SK-N-SH treated with all-trans-retinoic acid at 6 μM for 48 hours (cell line): ENCODE data around the gene CXorf51B.
"Not testable (repeated sequence)": the region's sequence is repeated elsewhere in the genome, so short reads cannot be mapped to it uniquely, and the experiment has no call there.

Experiments used
- ATAC-seq: fragments of 200-7000 bp; cut with Tn5 transposase; 3 replicates; pipeline ENCODE4 v1.9.1; 2020; ENCODE audit warnings: mild to moderate bottlenecking, moderate library complexity
- CREB5 ChIP-seq: fragments of 250-450 bp; sonication (Bioruptor Pico); IDR thresholded peaks from 2 replicates; pipeline ENCODE4 v1.5.1; 2020; ENCODE audit warnings: low read depth, mild to moderate bottlenecking, moderate library complexity
- CSDC2 ChIP-seq: fragments of 250-450 bp; sonication (Bioruptor Pico); IDR thresholded peaks from 2 replicates; pipeline ENCODE4 v1.5.0; 2020; ENCODE audit warnings: mild to moderate bottlenecking, moderate library complexity
- ESRRG ChIP-seq: fragments of 250-450 bp; sonication (Bioruptor Pico); IDR thresholded peaks from 2 replicates; pipeline ENCODE4 v1.6.1; 2021; ENCODE audit warnings: mild to moderate bottlenecking
- ISL1 ChIP-seq: fragments of 250-450 bp; sonication (Bioruptor Pico); IDR thresholded peaks from 2 replicates; pipeline ENCODE4 v2.1.2; 2022; ENCODE audit warnings: mild to moderate bottlenecking, moderate library complexity
- OSR1 ChIP-seq: fragments of 250-450 bp; sonication (Bioruptor Pico); IDR thresholded peaks from 2 replicates; pipeline ENCODE4 v1.8.0; 2022; ENCODE audit warnings: moderate library complexity, mild to moderate bottlenecking, inconsistent platforms
- RARB ChIP-seq: fragments of 250-450 bp; sonication (Bioruptor Pico); IDR thresholded peaks from 2 replicates; pipeline ENCODE4 v1.8.0; 2021; ENCODE audit warnings: mild to moderate bottlenecking, moderate library complexity
- TSHZ2 ChIP-seq: fragments of 250-450 bp; sonication (Bioruptor Pico); IDR thresholded peaks from 2 replicates; pipeline ENCODE4 v1.5.0; 2020; ENCODE audit warnings: mild to moderate bottlenecking, moderate library complexity
- ZFP30 ChIP-seq: fragments of 450-650 bp; formaldehyde crosslinking; IDR thresholded peaks from 2 replicates; pipeline ENCODE4 v1.5.0; 2022; ENCODE audit warnings: mild to moderate bottlenecking, moderate library complexity
- ZNF70 ChIP-seq: fragments of 450-650 bp; formaldehyde crosslinking; IDR thresholded peaks from 2 replicates; pipeline ENCODE4 v1.5.0; 2020; ENCODE audit warnings: mild to moderate bottlenecking, moderate library complexity
- ZNF8 ChIP-seq: fragments of 450-650 bp; formaldehyde crosslinking; IDR thresholded peaks from 2 replicates; pipeline ENCODE4 v1.5.0; 2020; ENCODE audit warnings: mild to moderate bottlenecking, moderate library complexity
- TF ChIP-seq, protein P1 (sequence below): fragments of 250-450 bp; sonication (Bioruptor Pico); IDR thresholded peaks from 2 replicates; pipeline ENCODE4 v1.8.0; 2021; ENCODE audit warnings: low read depth, mild to moderate bottlenecking, moderate library complexity, borderline replicate concordance

The CXorf51B gene

DNA sequence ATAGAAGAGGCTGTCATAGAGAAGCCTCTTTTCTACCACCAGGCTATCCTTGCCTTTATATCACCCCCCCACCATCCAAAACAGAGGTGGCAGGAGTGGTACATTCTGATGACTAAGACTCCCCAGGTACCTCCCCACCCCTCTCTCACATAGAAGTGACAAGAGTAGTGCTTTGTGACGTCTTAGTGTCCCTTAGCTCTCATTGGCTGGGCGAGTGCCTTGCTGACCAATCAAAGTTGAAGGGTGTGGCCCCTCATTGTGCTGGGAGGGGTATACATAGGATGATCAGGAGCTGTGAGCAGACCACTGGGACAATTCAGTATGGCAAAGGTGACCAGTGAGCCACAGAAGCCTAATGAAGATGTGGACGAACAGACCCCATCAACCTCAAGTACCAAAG is at the start of gene CXorf51B:
CXorf51B (plus strand) TSS at position 301 of the 400 bp plus-strand sequence; CDS start at position 322, 21 bp downstream.
- ATAC-seq, result not testable (repeated sequence)

DNA sequence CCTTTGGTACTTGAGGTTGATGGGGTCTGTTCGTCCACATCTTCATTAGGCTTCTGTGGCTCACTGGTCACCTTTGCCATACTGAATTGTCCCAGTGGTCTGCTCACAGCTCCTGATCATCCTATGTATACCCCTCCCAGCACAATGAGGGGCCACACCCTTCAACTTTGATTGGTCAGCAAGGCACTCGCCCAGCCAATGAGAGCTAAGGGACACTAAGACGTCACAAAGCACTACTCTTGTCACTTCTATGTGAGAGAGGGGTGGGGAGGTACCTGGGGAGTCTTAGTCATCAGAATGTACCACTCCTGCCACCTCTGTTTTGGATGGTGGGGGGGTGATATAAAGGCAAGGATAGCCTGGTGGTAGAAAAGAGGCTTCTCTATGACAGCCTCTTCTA is 5.1 kb downstream of the CXorf51B start, which contains the start of gene CXorf51A:
CXorf51A (minus strand) TSS at position 101 of the 400 bp plus-strand sequence; CDS start at position 80, 21 bp downstream.
- not testable (repeated sequence) for ATAC-seq

- TF ChIP-seq, protein P1, sequence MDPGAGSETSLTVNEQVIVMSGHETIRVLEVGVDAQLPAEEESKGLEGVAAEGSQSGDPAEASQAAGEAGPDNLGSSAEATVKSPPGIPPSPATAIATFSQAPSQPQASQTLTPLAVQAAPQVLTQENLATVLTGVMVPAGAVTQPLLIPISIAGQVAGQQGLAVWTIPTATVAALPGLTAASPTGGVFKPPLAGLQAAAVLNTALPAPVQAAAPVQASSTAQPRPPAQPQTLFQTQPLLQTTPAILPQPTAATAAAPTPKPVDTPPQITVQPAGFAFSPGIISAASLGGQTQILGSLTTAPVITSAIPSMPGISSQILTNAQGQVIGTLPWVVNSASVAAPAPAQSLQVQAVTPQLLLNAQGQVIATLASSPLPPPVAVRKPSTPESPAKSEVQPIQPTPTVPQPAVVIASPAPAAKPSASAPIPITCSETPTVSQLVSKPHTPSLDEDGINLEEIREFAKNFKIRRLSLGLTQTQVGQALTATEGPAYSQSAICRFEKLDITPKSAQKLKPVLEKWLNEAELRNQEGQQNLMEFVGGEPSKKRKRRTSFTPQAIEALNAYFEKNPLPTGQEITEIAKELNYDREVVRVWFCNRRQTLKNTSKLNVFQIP, result no peak
- TF ChIP-seq ZNF8, result no peak
- no peak for TF ChIP-seq ISL1 (CRISPR knock-in tag)
- TF ChIP-seq ZFP30 (CRISPR knock-in tag), result no peak
- no peak for TF ChIP-seq RARB (CRISPR knock-in tag)
- TF ChIP-seq ESRRG (CRISPR knock-in tag), result no peak
- TF ChIP-seq TSHZ2, result no peak
- no peak for TF ChIP-seq CREB5 (CRISPR knock-in tag)
- no peak for TF ChIP-seq ZNF70 (CRISPR knock-in tag)
- TF ChIP-seq OSR1 (CRISPR knock-in tag), result no peak
- no peak for ATAC-seq
Observed at GRCh38 chrX:146831994-146832393, 22.4 kb downstream of the CXorf51B start.

GRCh38 chrX:146854281-146854680 is 44.7 kb downstream of the CXorf51B start:
- no peak for ATAC-seq
- TF ChIP-seq CSDC2 (CRISPR knock-in tag), result no peak
- no peak for TF ChIP-seq ZNF8
- no peak for TF ChIP-seq CREB5 (CRISPR knock-in tag)
- TF ChIP-seq, protein P1, result no peak
- no peak for TF ChIP-seq ISL1 (CRISPR knock-in tag)
- no peak for TF ChIP-seq TSHZ2
